ENCODE measurements around the gene SYN1.

DNA sequence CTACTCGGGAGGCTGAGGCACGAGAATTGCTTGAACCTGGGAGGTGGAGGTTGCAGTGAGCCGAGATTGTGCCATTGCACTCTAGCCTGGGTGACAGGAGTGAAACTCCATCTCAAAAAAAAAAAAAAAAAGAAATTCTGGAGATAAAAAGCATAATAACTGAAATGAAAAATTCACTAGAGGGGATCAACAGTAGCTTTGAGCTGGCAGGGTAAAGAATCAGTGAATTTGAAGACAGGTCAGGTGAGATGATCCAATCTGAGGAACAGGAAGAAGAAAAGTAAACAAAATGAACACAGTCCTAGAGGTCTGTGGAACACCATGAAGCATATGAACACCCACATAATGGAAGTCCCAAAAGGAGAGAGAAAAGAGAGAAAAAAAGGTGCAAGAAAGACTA is 22.4 kb downstream of the SYN1 start:
- no peak for TF ChIP-seq EP300 (IDR thresholded peaks at IDR 0.05; ENCODE audit: low read depth)
- TF ChIP-seq, protein P1, sequence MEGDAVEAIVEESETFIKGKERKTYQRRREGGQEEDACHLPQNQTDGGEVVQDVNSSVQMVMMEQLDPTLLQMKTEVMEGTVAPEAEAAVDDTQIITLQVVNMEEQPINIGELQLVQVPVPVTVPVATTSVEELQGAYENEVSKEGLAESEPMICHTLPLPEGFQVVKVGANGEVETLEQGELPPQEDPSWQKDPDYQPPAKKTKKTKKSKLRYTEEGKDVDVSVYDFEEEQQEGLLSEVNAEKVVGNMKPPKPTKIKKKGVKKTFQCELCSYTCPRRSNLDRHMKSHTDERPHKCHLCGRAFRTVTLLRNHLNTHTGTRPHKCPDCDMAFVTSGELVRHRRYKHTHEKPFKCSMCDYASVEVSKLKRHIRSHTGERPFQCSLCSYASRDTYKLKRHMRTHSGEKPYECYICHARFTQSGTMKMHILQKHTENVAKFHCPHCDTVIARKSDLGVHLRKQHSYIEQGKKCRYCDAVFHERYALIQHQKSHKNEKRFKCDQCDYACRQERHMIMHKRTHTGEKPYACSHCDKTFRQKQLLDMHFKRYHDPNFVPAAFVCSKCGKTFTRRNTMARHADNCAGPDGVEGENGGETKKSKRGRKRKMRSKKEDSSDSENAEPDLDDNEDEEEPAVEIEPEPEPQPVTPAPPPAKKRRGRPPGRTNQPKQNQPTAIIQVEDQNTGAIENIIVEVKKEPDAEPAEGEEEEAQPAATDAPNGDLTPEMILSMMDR (IDR thresholded peaks at IDR 0.05) = no peak
- no peak for TF ChIP-seq POLR2A (IDR thresholded peaks at IDR 0.05)
